ENCODE results near the gene PKMYT1. TPM values are rescaled to one million over a fixed set of nuclear protein-coding genes. Genes with fewer than 3 reads are reported as not detected.

PKMYT1 gene
- total RNA-seq, 1 donor from 2014 or later, result 6.9 TPM

GRCh38 chr16:2955779-2956578, 24.3 kb downstream of the PKMYT1 start:
- DNase-seq (ENCODE audit: extremely low spot score in 2 of 2), result no peak
- no peaks in the 10 kb centered on the region for H3K36me3 ChIP-seq
- TF ChIP-seq POLR2AphosphoS5 (IDR thresholded peaks at IDR 0.05; ENCODE audit: insufficient read depth in 1 of 2, low read depth in 1 of 2) (no peak), CTCF (IDR thresholded peaks at IDR 0.05) (no peak), POLR2A (IDR thresholded peaks at IDR 0.05) (no peak)

GRCh38 chr16:2955438-2955778, 24.8 kb downstream of the PKMYT1 start:
- Histone ChIP-seq H3K4me1 (no peaks in the 10 kb centered on the region), H3K27ac (no peak overlapping the region), H3K36me3 (no peaks in the 10 kb centered on the region), H3K9me3 (no peaks in the 10 kb centered on the region), H3K27me3 (no peaks in the 10 kb centered on the region), H3K4me3 (no peak overlapping the region)
- intact Hi-C loops (cut with DNase I), result no loop called here
- TF ChIP-seq POLR2A (IDR thresholded peaks at IDR 0.05), result no peak
- no peak for TF ChIP-seq CTCF (IDR thresholded peaks at IDR 0.05)
- TF ChIP-seq POLR2AphosphoS5 (IDR thresholded peaks at IDR 0.05; ENCODE audit: insufficient read depth in 1 of 2, low read depth in 1 of 2), result no peak
- no peak for DNase-seq (ENCODE audit: extremely low spot score in 2 of 2)

More at GRCh38 chr16:2955779-2956578, 24.3 kb downstream of the PKMYT1 start:
- no peaks in the 10 kb centered on the region for H3K27me3 ChIP-seq
- intact Hi-C loops (cut with DNase I), result no loop called here
- H3K27ac ChIP-seq, result no peak overlapping the region
- no peak overlapping the region for H3K4me3 ChIP-seq
- H3K4me1 ChIP-seq, result no peaks in the 10 kb centered on the region
- no peaks in the 10 kb centered on the region for H3K9me3 ChIP-seq

GRCh38 chr16:2954656-2955381, 25.4 kb downstream of the PKMYT1 start:
- TF ChIP-seq POLR2AphosphoS5 (IDR thresholded peaks at IDR 0.05; ENCODE audit: insufficient read depth in 1 of 2, low read depth in 1 of 2) (no peak), POLR2A (IDR thresholded peaks at IDR 0.05) (no peak), CTCF (IDR thresholded peaks at IDR 0.05) (no peak)
- intact Hi-C loops (cut with DNase I), result no loop called here
- H3K27me3 ChIP-seq, result no peaks in the 10 kb centered on the region
- H3K4me1 ChIP-seq, result no peaks in the 10 kb centered on the region
- no peak overlapping the region for H3K4me3 ChIP-seq
- DNase-seq (ENCODE audit: extremely low spot score in 2 of 2), result no peak
- no peak overlapping the region for H3K27ac ChIP-seq
- H3K9me3 ChIP-seq, result no peaks in the 10 kb centered on the region
- no peaks in the 10 kb centered on the region for H3K36me3 ChIP-seq

GRCh38 chr16:2953706-2954627, 26.3 kb downstream of the PKMYT1 start:
- Histone ChIP-seq H3K27ac (no peak overlapping the region), H3K4me1 (no peaks in the 10 kb centered on the region), H3K27me3 (no peaks in the 10 kb centered on the region), H3K36me3 (no peaks in the 10 kb centered on the region), H3K9me3 (no peaks in the 10 kb centered on the region), H3K4me3 (no peak overlapping the region)
- no peak for TF ChIP-seq CTCF (IDR thresholded peaks at IDR 0.05)
- TF ChIP-seq POLR2AphosphoS5 (IDR thresholded peaks at IDR 0.05; ENCODE audit: insufficient read depth in 1 of 2, low read depth in 1 of 2), result no peak
- no peak for TF ChIP-seq POLR2A (IDR thresholded peaks at IDR 0.05)
- intact Hi-C loops (cut with DNase I), result no loop called here
- DNase-seq (ENCODE audit: extremely low spot score in 2 of 2), result no peak
